SK-N-SH treated with all-trans-retinoic acid at 6 μM for 48 hours (cell line): ENCODE results near the gene ATP8B2.
"Not testable (repeated sequence)": the region's sequence is repeated elsewhere in the genome, so short reads cannot be mapped to it uniquely, and the experiment has no call there.

Experiments
- BACH2 ChIP-seq: fragments of 250-450 bp; sonication (Bioruptor Pico); IDR thresholded peaks from 2 replicates; pipeline ENCODE4 v1.9.0; 2021; ENCODE audit warnings: mild to moderate bottlenecking, borderline replicate concordance
- ISL1 ChIP-seq: fragments of 250-450 bp; sonication (Bioruptor Pico); IDR thresholded peaks from 2 replicates; pipeline ENCODE4 v2.1.2; 2022; ENCODE audit warnings: mild to moderate bottlenecking, moderate library complexity
- OSR1 ChIP-seq: fragments of 250-450 bp; sonication (Bioruptor Pico); IDR thresholded peaks from 2 replicates; pipeline ENCODE4 v1.8.0; 2022; ENCODE audit warnings: moderate library complexity, mild to moderate bottlenecking, inconsistent platforms
- PPARA ChIP-seq: fragments of 250-450 bp; sonication (Bioruptor Pico); IDR thresholded peaks from 2 replicates; pipeline ENCODE4 v1.5.0; 2020; ENCODE audit warnings: mild to moderate bottlenecking, borderline replicate concordance
- RARB ChIP-seq: fragments of 250-450 bp; sonication (Bioruptor Pico); IDR thresholded peaks from 2 replicates; pipeline ENCODE4 v1.8.0; 2021; ENCODE audit warnings: mild to moderate bottlenecking, moderate library complexity
- TSHZ2 ChIP-seq: fragments of 250-450 bp; sonication (Bioruptor Pico); IDR thresholded peaks from 2 replicates; pipeline ENCODE4 v1.5.0; 2020; ENCODE audit warnings: mild to moderate bottlenecking, moderate library complexity
- ZFP30 ChIP-seq: fragments of 450-650 bp; formaldehyde crosslinking; IDR thresholded peaks from 2 replicates; pipeline ENCODE4 v1.5.0; 2022; ENCODE audit warnings: mild to moderate bottlenecking, moderate library complexity
- ZNF8 ChIP-seq: fragments of 450-650 bp; formaldehyde crosslinking; IDR thresholded peaks from 2 replicates; pipeline ENCODE4 v1.5.0; 2020; ENCODE audit warnings: mild to moderate bottlenecking, moderate library complexity
- TF ChIP-seq, protein P1 (sequence below): fragments of 250-450 bp; sonication (Bioruptor Pico); IDR thresholded peaks from 2 replicates; pipeline ENCODE4 v1.8.0; 2021; ENCODE audit warnings: low read depth, mild to moderate bottlenecking, moderate library complexity, borderline replicate concordance

DNA sequence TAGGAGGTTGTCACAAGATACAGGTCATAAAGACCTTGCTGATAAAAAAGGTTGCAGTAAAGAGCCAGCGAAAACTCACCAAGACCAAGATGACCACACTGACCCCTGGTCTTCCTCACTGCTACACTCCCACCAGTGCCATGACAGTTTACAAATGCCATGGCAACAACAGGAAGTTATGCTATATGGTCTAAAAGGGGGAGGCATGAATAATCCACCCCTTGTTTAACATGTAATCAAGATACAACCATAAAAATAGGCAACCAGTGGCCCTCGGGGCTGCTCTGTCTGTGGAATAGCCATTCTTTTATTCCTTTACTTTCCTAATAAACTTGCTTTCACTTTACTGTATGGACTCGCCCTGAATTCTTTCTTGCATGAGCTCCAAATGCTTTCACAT, 11.1 kb upstream of the ATP8B2 start:
- not testable (repeated sequence) for TF ChIP-seq BACH2 (CRISPR knock-in tag); ISL1; TSHZ2; OSR1 (CRISPR knock-in tag); PPARA (CRISPR knock-in tag); RARB (CRISPR knock-in tag); ZNF8; ZFP30
- TF ChIP-seq, protein P1, sequence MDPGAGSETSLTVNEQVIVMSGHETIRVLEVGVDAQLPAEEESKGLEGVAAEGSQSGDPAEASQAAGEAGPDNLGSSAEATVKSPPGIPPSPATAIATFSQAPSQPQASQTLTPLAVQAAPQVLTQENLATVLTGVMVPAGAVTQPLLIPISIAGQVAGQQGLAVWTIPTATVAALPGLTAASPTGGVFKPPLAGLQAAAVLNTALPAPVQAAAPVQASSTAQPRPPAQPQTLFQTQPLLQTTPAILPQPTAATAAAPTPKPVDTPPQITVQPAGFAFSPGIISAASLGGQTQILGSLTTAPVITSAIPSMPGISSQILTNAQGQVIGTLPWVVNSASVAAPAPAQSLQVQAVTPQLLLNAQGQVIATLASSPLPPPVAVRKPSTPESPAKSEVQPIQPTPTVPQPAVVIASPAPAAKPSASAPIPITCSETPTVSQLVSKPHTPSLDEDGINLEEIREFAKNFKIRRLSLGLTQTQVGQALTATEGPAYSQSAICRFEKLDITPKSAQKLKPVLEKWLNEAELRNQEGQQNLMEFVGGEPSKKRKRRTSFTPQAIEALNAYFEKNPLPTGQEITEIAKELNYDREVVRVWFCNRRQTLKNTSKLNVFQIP (CRISPR knock-in tag) = not testable (repeated sequence)
